Fibroblast of mammary gland (primary cell): ENCODE measurements around the gene PLEKHG5.
A peak's percentile ranks its signal among the peaks of the same experiment; 100 is the strongest.

ENCODE experiments used
- DNase-seq: peaks from one replicate; pipeline ENCODE4 v3.0.0-alpha.2; 2010; ENCODE audit warnings: low read depth
- H3K4me3 ChIP-seq: 2 replicates; pipeline ENCODE4 v1.5.1; 2011; ENCODE audit warnings: low read depth, mild to moderate bottlenecking, low read length, moderate library complexity; ENCODE audit not compliant: control insufficient read depth
- CTCF ChIP-seq: conservative IDR thresholded peaks from 2 replicates; pipeline ENCODE4 v1.5.1; 2011; ENCODE audit warnings: low read depth, low read length, inconsistent platforms; ENCODE audit not compliant: control insufficient read depth, insufficient read depth

Gene PLEKHG5

GRCh38 chr1:6481820-6482219 lies 9.6 kb downstream of the PLEKHG5 start:
- TF ChIP-seq CTCF: no peak

GRCh38 chr1:6477039-6477820 lies 14.2 kb downstream of the PLEKHG5 start:
- no peak overlapping the region for H3K4me3 ChIP-seq
- no peak for TF ChIP-seq CTCF
- no peak for DNase-seq

More at GRCh38 chr1:6481820-6482219, 9.6 kb downstream of the PLEKHG5 start:
- no peak overlapping the region for H3K4me3 ChIP-seq
- no peak for DNase-seq

- H3K4me3 ChIP-seq: no peak overlapping the region
- DNase-seq: no peak
- no peak for TF ChIP-seq CTCF
These were observed 15.0 kb downstream of the PLEKHG5 start for GRCh38 chr1:6476483-6476882.

GRCh38 chr1:6475381-6476133 lies 15.9 kb downstream of the PLEKHG5 start:
- no peak overlapping the region for H3K4me3 ChIP-seq
- peak; percentile 20 for DNase-seq
- peak; percentile 80 for TF ChIP-seq CTCF

GRCh38 chr1:6474815-6475282 lies 16.6 kb downstream of the PLEKHG5 start:
- no peak overlapping the region for H3K4me3 ChIP-seq
- no peak for DNase-seq
- no peak for TF ChIP-seq CTCF

- no peak for DNase-seq
- no peak overlapping the region for H3K4me3 ChIP-seq
- TF ChIP-seq CTCF: no peak
These were observed 17.3 kb downstream of the PLEKHG5 start for GRCh38 chr1:6473974-6474814.
